ENCODE data around the gene OR8J3.
"Not testable (repeated sequence)": the region's sequence is repeated elsewhere in the genome, so short reads cannot be mapped to it uniquely, and the experiment has no call there.

OR8J3 gene, protein sequence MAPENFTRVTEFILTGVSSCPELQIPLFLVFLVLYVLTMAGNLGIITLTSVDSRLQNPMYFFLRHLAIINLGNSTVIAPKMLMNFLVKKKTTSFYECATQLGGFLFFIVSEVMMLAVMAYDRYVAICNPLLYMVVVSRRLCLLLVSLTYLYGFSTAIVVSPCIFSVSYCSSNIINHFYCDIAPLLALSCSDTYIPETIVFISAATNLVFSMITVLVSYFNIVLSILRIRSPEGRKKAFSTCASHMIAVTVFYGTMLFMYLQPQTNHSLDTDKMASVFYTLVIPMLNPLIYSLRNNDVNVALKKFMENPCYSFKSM

GRCh38 chr11:56140151-56140661 lies at the start of gene OR8J3:
OR8J3 (minus strand) TSS chr11:56140201; CDS start chr11:56137718, 2,483 bp downstream.
- FAIRE-seq, result no peak

- FAIRE-seq, result no peak
These were observed 48.6 kb upstream of the OR8J3 start for GRCh38 chr11:56188602-56189001.

- FAIRE-seq, result no peak
These were observed 43.5 kb upstream of the OR8J3 start for GRCh38 chr11:56183459-56183858.

DNA sequence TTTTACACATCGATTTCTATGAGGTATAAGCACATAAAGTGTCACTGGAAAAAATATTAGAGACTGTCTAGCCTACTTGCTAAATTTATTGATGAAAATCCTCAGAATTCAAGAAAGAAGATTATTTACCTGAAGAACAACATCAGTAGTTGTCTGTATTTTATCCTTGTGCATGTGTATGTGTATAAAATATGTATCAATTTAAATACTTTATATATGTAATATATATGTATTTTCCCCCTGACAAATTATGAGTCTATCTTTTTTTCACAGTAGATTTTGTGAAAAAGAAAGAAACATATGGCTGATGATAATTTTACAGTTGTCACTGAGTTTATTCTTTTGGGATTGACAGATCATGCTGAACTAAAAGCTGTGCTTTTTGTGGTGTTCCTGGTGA lies 36.3 kb upstream of the OR8J3 start, which contains the start of gene OR5J2:
TSS of gene OR5J2 (plus strand) at position 301 of the 400 bp plus-strand sequence. CDS start at position 301, 0 bp downstream.
- FAIRE-seq, result no peak

DNA sequence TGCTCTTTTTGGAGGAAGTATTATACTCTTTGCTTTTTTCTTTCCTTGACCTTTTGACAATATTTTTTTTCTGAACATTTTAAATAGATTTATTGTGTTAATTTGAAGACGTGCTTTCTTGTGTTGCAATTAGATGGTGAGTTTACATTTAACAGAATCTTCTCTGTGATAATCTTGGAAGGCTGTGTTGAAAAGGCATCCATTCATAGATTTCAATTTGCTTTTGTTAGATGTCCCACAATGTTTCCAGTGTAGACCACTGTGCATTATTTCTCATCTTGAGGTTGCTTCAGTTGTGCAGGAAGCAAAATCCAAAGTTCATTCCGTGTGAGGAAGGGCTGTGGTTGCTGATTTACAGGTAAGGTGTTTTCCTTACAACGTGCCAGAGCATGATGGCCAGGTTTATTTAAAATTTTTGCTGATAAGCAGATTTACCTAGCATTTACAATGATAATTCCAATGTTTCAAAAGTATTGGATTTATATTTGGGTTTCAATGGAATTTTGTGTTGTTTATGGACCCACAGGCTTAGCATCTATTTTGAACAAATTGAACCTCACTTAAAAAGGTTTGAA lies 32.3 kb upstream of the OR8J3 start:
- no peak for FAIRE-seq

DNA sequence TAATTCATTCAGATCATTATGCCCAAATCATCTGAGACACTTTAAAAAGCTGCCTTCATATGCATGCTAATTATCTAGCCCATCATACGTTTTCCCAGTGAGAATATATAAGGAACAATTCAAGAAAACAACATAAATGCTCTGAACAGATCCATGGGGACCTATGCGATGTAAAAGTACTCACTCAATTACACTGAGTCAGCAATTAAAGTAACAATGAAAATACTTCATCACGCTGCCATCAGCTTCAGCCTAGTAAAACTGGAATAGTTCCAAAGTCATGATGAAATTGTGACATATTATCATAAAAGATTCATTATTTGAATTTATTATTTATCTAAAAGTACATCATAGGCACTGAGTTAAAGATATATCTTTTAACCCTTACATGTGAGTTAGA lies 23.8 kb upstream of the OR8J3 start:
- no peak for FAIRE-seq

DNA sequence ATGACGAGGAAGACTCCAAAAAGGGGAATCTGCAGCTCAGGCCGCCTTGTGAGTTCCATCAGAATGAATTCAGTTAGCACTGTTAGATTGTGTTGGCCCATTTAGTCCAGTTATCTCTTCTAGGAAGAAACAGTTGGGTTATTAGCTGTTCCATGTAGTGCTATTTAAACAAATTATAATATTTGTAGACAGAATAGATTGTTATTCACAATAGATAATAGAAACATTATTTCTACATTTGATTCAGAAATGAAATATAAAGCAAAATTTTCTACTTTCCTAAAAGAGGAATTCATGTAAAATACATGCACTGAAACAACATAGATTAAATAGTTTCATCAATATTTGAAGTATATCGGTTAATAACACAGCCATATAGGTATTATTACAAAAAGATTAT lies 20.2 kb upstream of the OR8J3 start, which contains the start of gene OR8K5:
TSS of gene OR8K5 (minus strand) at position 101 of the 400 bp plus-strand sequence. CDS start at position 101, 0 bp downstream.
- no peak for FAIRE-seq

- no peak for FAIRE-seq
These were observed 12.3 kb upstream of the OR8J3 start for GRCh38 chr11:56152333-56152732.

DNA sequence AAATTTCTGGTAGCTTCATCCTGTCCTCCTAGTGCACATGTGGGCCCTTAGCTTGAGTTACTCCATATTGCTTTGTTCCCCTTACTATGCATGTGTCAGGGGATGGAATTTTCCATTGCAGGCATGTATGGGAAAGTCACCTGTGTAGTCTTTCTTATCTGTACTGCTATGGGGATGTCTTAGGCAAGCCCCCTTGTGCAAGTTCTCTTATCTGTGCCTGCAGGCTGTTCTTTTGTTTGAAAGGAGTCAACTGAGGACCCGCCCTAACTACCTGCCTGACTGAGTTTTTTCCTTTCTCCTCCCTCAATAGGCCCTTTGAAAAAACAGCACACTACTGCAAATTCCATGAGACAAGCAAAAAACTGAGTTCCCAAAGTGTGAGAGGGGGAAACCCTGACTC lies 11.4 kb upstream of the OR8J3 start:
- no peak for FAIRE-seq

DNA sequence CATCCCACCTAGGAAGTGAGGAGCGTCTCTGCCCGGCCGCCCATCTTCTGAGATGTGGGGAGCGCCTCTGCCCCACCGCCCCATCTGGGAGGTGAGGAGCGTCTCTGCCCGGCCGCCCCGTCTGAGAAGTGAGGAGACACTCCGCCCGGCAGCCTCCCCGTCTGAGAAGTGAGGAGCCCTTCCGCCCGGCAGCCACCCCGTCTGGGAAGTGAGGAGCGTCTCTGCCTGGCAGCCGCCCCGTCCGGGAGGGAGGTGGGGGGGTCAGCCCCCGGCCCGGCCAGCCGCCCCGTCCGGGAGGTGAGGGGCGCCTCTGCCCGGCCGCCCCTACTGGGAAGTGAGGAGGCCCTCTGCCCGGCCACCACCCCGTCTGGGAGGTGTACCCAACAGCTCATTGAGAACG lies 3.7 kb upstream of the OR8J3 start:
- not testable (repeated sequence) for FAIRE-seq

GRCh38 chr11:56122073-56122472 lies 17.9 kb downstream of the OR8J3 start, which contains the start of gene OR8H3:
OR8H3 (plus strand) TSS chr11:56122373; CDS start chr11:56122373, 0 bp downstream.
- no peak for FAIRE-seq

- peak; percentile 90 for FAIRE-seq
These were observed 36.7 kb downstream of the OR8J3 start, which contains the start of gene OR8H2 for GRCh38 chr11:56103210-56103737. OR8H2 (plus strand) TSS chr11:56103687; CDS start chr11:56105043, 1,356 bp downstream.

GRCh38 chr11:56093008-56093407 lies 47.0 kb downstream of the OR8J3 start, which contains the start of gene OR8I2:
OR8I2 (plus strand) TSS chr11:56093308; CDS start chr11:56093308, 0 bp downstream.
- no peak for FAIRE-seq

- FAIRE-seq, result no peak
These were observed 50.3 kb downstream of the OR8J3 start for GRCh38 chr11:56089697-56090096.

Data from TTC549 (cell line).